Coronary artery (tissue), 2 donors: ENCODE results near the gene SFTPA2.
"Not testable (repeated sequence)": the region's sequence is repeated elsewhere in the genome, so short reads cannot be mapped to it uniquely, and the experiment has no call there.

Experiments
- DNase-seq: peaks from one replicate; pipeline ENCODE4 v3.0.0-alpha.2; 2017; ENCODE audit warnings: low spot score
- H3K27ac ChIP-seq, 2 donors: fragments of 200-600 bp; sonication (generic); one replicate each; pipeline ENCODE4 v1.5.1; 2016 to 2019
- H3K4me3 ChIP-seq: fragments of 200-600 bp; sonication (generic); 2 replicates; pipeline ENCODE4 v1.5.1; 2016; ENCODE audit warnings: mild to moderate bottlenecking, moderate library complexity
- CTCF ChIP-seq: fragments of 200-600 bp; sonication (generic); IDR thresholded peaks from one replicate; pipeline ENCODE4 v1.5.1; 2019; ENCODE audit warnings: antibody characterized with exemption

SFTPA2 gene

GRCh38 chr10:79595510-79595909 lies 35.3 kb upstream of the SFTPA2 start:
- no peak overlapping the region for H3K4me3 ChIP-seq
- DNase-seq, result no peak
- TF ChIP-seq CTCF, result no peak
- H3K27ac ChIP-seq, result no peak overlapping the region

- H3K27ac ChIP-seq, H3K4me3 ChIP-seq, DNase-seq: not testable (repeated sequence)
These were observed 34.4 kb upstream of the SFTPA2 start for GRCh38 chr10:79594565-79594964.

GRCh38 chr10:79593377-79593776 lies 33.2 kb upstream of the SFTPA2 start:
- Histone ChIP-seq H3K27ac (no peak overlapping the region), H3K4me3 (no peak overlapping the region)
- no peak for TF ChIP-seq CTCF
- no peak for DNase-seq

GRCh38 chr10:79588800-79589199 lies 28.6 kb upstream of the SFTPA2 start:
- no peak for TF ChIP-seq CTCF
- Histone ChIP-seq H3K4me3 (no peak overlapping the region), H3K27ac (no peak overlapping the region)
- DNase-seq, result no peak

GRCh38 chr10:79586933-79587332 lies 26.7 kb upstream of the SFTPA2 start:
- no peak for TF ChIP-seq CTCF
- no peak overlapping the region for H3K4me3 ChIP-seq
- no peak for DNase-seq
- no peak overlapping the region for H3K27ac ChIP-seq

- no peak for DNase-seq
- H3K4me3 ChIP-seq, result no peak overlapping the region
- H3K27ac ChIP-seq, result no peak overlapping the region
- TF ChIP-seq CTCF, result no peak
These were observed 25.8 kb upstream of the SFTPA2 start for GRCh38 chr10:79585870-79586527.

- no peak for TF ChIP-seq CTCF
- Histone ChIP-seq H3K4me3 (no peak overlapping the region), H3K27ac (no peak overlapping the region)
- no peak for DNase-seq
These were observed 23.3 kb upstream of the SFTPA2 start for GRCh38 chr10:79583488-79584024.

GRCh38 chr10:79582954-79583353 lies 22.7 kb upstream of the SFTPA2 start:
- DNase-seq, H3K27ac ChIP-seq, H3K4me3 ChIP-seq: not testable (repeated sequence)
